HG03460 (cell line): ENCODE measurements around the gene SRSF8.
"Not testable (repeated sequence)": the region's sequence is repeated elsewhere in the genome, so short reads cannot be mapped to it uniquely, and the experiment has no call there.

Experiments
- ATAC-seq: cut with Tn5 transposase; IDR thresholded peaks from one replicate; pipeline ENCODE4 v1.9.1; 2021; ENCODE audit not compliant: unreplicated experiment

The SRSF8 gene, protein sequence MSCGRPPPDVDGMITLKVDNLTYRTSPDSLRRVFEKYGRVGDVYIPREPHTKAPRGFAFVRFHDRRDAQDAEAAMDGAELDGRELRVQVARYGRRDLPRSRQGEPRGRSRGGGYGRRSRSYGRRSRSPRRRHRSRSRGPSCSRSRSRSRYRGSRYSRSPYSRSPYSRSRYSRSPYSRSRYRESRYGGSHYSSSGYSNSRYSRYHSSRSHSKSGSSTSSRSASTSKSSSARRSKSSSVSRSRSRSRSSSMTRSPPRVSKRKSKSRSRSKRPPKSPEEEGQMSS

DNA sequence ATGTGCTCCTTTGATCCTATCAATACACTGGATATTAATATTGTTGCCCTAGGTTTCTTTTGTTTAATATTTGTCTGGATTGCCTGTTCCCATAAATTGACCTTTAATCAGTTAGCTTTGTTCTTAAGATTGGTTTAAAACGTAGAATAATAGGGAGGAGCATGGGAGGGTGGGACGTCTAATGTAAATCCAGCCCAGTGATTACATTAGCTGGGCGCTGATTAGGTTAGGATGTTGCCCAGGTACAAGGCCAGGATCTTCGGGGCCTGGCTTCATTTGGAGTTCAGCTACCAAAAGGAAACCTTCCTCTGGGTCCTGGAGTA is at the start of gene SRSF8:
Gene SRSF8, plus strand, starts transcription at position 204 of the 323 bp plus-strand sequence. CDS start 308 bp downstream, outside the sequence.
- peak; percentile 38 for ATAC-seq

DNA sequence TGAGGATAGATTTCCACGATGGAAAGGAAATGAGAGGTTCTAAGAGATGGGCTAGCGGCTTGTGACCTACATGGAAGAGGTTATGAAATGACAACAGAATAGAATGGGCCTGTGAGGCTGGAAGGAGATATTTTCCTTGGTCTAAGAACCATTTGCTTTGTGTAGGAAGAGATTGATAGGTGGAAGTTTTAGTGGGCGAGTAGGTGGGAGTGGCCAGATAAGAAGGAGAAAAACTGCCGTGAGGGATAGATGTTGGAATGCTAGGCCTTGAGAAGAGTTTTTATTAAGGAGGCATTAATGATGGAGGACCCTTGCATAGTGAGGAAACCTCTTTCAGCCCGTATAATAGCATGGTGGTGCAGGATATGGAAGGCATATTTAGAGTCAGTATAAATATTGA is 45.3 kb upstream of the SRSF8 start:
- not testable (repeated sequence) for ATAC-seq

DNA sequence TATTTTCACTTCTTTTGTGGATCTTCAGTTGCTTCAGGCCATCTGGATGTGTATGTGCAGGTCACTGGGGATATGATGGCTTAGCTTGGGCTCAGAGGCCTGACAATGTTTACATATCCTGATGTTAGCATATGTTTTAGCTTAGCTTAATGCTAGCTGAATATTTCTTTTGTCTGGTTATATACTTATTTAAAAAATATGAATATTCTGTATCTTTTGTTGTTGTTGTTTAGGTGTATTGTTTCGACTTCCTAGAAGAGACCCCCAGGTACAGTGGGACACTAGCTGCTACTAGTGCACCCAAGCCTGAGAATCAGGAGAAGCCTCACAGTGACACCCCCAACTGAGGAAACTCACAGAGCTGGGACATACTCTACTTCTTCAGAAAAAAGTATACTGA is 41.8 kb upstream of the SRSF8 start, which contains the start of gene KDM4E:
Gene KDM4E, plus strand, starts transcription at position 301 of the 400 bp plus-strand sequence. CDS start 300 bp downstream, outside the sequence.
- ATAC-seq, result no peak

DNA sequence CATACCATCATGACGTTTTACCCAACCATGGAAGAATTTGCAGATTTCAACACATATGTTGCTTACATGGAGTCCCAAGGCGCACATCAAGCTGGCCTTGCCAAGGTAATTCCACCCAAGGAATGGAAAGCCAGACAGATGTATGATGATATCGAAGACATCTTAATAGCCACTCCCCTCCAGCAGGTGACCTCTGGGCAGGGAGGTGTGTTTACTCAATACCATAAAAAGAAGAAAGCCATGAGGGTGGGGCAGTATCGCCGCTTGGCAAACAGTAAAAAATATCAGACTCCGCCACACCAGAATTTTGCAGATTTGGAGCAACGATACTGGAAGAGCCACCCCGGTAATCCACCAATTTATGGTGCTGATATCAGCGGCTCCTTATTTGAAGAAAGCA is 41.1 kb upstream of the SRSF8 start:
- ATAC-seq, result not testable (repeated sequence)

DNA sequence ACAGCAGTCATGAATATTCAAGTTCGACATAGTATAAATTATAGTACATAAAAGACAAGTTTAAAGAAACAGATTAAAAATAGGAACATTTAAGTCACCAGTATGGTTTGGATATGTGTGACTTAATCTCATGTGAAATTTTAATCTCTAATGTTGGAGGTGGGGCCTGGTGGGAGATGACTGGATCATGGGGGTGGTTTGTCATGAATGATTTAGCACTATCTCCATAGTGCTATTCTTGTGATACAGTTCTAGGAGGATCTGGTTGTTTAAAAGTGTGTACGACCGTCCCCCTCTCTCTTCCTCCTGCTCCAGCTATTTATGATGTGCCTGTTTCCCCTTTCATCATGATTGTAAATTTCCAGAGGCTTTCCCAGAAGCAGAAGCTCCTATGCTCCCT is 38.4 kb upstream of the SRSF8 start:
- no peak for ATAC-seq

DNA sequence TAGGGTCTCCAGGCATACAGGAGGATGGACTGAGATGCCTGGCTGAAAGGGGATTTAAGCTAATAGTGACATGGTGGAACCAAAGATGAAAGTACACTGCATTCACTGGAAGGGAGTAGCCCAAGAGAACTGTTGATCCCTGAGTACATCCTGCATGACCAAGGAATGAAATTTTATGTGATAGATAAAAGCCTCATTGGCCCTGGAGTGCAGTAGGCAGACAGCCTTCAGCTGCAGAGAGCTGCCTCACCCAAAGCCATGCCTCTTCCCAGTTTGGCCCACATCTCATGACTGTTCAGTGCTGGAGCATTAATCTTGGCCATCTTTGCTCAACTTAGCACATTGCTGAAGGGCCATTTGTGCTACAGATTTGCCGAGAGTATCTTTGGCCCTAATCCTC is 33.7 kb upstream of the SRSF8 start:
- no peak for ATAC-seq

DNA sequence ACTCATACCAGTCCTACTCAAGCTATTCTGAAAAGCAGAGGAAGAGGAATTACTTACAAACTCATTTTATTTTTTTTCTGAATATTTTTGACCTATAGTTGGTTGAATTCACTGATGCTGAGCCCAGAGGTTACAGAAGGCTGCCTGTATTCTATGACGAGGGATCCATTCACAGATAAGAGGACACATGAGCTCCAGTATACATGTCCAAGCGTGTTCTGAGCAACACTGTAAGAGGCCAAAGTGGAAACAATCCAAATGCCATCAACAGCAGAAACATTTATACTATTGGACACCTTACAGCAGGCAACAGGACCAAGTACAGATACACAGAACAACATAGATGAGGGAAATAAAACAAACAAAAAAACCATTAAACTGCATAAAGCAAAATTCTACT is 31.4 kb upstream of the SRSF8 start:
- ATAC-seq, result no peak

DNA sequence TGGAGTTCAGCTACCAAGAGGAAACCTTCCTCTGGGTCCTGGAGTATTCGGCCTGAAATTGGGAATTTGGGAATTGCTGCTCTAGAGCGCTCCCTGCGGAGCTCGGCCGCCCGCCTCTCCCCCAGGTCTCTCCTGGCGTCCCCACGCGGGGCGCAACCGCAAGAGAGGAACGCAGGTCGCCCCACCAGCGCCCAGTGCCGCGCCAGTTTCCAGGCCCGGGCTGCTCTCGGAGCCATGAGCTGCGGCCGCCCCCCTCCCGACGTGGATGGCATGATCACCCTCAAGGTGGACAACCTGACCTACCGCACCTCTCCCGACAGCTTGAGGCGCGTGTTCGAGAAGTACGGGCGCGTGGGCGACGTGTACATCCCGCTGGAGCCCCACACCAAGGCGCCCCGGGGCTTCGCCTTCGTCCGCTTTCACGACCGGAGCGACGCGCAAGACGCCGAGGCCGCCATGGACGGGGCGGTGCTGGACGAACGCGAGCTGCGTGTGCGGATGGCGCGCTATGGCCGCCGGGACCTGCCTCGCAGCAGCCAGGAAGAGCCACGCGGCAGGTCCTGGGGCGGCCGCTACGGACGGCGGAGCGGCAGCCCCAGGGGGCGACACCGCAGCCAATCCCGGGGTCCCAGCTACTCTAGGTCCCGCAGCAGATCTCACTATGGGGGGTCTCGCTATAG is 29.2 kb upstream of the SRSF8 start:
- not testable (repeated sequence) for ATAC-seq

DNA sequence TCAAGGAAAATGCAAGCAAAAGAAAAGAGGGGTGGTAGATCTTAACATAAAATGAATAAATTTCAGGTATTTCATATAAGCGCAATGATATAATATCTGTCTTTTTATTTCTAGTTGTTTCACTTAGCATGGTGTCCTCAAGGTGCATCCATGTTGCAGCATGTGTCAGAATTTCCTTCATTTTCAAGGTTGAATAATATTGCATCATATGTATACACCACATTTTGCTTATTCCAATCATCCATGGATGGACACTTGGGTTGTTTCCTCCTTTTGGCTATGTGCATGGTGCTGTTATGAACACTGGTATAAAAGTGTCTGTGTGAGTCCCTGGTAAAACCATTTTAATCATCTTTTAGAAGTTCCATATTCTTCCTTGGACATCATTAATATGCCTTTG is 24.5 kb upstream of the SRSF8 start:
- no peak for ATAC-seq

DNA sequence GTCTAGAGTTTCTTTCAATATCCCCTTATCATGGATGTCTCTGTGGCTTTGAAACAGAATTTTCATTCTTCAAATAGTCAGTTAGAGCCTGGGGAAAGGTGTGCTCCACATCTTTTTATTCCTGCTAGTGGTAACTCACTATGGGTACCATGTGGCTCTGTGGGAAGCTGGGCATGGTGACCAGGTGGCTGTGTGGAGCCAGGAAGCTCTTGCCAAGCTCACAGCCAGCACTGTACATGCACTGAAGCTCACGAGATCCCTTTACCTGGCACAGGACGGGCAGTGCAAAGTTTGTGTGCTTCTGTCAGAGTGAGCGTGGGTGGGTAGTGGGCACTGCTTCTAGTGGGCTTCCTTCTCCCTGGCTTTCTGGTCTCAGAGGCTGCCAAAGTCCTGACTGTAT is 23.8 kb upstream of the SRSF8 start:
- no peak for ATAC-seq

DNA sequence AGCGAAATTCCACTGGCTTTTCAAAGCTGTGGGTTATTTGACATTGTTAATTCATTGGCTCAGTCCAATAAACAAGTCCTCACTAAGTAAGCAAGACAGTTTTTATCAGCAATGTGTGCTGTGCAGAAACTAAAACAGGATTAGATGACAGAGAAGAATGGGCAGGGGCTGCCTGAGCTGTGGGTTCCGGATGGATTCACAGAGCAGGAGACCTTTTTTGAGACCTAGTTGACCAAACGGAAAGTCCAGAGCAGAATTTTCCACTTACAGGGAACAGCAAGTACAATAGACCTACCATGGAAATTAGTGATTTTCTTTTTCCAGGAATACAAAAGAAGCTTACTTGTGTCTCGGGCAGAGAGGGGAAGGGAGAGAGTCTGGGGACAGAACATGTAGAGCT is 22.7 kb upstream of the SRSF8 start:
- ATAC-seq, result no peak

DNA sequence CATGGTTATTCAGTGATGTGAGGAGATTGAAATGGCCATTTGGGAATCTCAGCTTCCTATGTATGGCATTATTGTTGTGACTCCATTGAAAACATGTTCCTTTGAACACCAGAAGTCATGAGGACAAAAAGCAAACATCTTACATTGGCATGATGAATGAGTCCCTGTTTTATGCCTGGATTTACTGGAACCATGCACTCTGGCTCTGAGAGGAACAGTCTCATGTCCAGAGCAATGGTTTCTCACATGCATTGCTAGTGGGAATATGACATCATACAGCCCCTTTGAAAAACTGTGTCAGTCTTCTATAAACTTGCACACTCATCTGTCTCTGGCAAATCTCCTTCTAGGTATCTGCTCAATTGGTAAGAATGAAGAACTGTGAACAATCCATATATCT is 20.9 kb upstream of the SRSF8 start:
- no peak for ATAC-seq

DNA sequence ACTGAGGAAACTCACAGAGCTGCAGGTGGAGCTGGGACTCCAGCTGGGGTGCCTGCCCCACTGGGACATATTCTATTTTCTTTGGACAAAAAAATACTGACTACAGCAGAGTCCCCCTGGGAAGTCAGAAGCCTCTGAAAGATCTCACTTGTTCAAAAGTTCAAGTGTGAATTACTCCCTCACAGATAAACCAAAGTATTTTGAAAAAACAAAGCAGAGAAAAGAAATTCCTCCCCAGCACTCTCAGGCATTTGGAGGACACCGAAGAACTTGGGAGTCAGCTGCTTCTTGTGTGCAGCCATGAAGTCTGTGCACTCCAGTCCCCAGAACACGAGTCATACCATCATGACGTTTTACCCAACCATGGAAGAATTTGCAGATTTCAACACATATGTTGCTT is 17.6 kb upstream of the SRSF8 start, which contains the start of gene KDM4F:
Gene KDM4F, plus strand, starts transcription at position 301 of the 400 bp plus-strand sequence.
- not testable (repeated sequence) for ATAC-seq

DNA sequence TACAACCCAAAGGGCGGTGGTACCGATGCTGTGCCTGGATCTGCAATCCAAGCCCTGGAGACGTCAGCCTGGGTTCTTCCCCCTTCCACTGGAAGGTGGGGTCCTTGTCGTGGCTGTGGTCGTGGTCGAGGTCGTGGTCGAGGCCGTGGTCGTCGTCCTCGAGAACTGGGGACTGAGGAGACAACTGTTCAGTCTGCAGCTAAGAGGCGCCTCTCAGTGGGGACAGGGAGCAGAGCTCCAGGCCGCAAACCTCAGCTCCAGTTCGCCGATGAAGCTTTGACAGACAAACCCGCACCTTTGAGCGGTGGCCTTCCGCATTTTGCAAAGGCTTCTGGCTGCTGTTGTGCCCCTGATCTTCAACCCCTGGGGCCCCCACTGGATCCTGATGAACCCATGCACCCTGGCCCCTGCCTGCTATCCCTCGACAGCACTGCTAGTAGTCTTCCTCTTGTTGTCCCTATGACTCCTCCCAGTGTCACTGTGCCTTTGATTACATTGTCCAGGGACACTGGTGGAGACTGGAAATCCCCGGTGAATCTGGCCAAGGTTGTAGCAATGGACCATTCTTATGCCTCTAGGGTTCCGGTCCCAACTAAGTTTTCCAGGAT is 16.0 kb upstream of the SRSF8 start:
- no peak for ATAC-seq

DNA sequence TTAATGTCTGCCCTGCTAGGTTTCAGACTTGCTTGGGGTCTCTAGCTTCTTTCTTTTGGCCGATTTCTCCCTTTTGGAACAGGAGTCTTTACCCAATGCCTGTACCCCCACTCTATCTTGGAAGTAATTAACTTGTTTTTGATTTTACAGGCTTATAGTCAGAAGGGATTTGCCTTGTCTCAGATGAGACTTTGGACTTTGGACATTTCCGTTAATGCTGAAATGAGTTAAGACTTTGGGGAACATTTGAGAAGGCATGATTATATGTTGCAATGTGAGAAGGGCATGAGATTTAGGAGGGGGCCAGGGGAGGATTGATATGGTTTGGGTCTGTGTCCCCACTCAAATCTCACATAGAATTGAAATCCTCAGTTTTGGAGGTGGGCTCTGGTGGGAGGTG is 12.4 kb upstream of the SRSF8 start:
- no peak for ATAC-seq

DNA sequence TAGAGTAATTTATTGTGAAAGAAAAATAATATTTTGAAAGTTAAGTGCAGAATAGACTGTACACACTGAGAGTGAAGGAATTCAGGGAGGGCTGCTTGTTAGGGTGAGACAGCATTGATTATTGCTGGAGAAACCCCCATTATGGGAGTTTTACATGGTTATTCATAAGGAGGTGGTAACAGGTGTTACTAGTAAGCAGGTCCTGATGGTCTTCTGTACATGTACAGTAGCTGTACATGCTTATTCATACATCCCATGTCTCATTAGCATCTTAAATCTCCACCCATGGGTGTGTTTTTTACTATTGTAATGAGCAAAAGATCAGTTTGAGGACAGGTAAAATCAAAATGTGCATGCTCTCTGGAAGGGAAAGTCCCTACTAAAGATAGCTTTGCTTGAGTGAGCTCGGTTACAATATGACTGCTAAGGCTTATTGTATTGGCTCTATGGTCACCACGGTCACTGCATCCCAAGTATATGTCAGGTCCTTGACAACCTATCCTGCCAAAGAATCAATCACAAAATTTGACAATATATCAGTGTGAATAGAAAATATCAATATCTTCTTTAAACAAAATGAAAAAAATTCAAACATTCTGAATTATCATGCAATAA is 11.3 kb upstream of the SRSF8 start:
- ATAC-seq, result peak; percentile 98

DNA sequence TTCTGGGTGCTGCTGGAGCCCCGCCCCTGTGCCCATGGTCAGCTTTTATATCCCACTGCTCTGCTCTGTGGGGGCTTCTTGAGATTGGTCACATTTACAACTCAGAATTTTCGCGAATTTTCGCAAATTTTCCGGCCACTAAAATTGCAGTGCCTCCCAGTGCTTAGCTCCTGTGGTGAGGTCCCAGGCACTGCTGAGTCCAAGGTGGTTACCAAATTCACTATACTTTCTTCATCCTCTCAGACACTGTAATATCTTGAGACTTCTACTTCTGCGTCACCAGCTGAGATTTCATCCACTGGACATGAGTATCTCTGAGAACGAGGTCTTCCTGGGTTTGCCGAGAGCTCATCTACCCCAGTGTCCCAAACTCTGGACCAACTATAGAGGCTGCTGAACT is 8.8 kb upstream of the SRSF8 start:
- no peak for ATAC-seq

DNA sequence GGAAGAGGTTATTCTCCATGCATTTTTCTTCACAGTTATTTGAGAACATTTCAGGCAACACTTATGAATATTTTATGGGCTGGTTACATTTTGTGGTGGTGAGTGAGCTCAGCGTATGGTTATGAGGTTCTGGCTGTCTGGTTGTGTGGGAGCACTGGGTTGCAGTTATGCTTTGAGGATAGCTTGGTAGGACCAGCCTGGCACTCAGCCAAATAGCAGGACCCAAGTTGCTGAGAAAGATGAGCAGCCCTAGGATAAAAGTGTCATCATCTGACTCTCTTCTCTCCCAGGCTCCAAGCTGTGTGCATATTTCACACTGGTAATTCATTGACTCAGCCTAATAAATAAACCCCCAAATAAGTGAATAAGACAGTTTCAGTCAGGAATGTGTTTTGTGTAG is 8.1 kb upstream of the SRSF8 start:
- no peak for ATAC-seq

DNA sequence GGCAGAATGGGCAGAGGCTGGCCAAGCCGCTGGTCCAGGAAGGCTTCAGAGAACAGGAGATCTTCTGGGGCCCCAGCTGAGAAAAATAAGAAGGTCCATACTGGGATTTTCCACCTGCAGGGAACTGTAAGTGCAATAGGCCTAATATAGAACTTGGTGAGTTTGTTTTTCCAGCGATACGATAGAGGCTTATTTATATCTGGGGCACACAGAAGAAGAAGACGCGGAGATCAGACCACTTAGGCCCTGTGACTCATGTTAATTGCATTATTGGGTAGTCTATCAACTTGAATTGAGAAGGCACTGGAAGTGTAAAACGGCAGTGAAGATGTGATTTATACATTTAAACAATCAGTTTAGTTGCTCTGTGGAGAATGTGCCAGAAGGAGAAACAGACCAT is 7.7 kb upstream of the SRSF8 start:
- ATAC-seq, result no peak

DNA sequence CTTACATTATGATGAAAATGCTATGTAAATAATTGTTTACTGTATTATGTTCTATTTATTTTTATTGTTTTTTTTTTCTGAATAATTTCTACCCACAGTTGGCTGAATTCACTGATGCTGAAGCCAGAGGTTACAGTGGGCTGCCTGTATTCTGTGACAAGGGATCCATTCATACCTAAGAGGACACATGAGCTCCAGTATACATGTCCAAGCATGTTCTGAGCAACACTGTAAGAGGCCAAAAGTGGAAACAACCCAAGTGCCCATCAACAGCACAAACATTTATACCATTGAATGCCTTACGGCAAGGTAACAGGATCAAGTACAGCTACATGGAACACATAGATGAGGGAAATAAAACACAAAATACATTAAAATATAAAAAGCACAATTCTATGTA is 1.4 kb upstream of the SRSF8 start:
- no peak for ATAC-seq

DNA sequence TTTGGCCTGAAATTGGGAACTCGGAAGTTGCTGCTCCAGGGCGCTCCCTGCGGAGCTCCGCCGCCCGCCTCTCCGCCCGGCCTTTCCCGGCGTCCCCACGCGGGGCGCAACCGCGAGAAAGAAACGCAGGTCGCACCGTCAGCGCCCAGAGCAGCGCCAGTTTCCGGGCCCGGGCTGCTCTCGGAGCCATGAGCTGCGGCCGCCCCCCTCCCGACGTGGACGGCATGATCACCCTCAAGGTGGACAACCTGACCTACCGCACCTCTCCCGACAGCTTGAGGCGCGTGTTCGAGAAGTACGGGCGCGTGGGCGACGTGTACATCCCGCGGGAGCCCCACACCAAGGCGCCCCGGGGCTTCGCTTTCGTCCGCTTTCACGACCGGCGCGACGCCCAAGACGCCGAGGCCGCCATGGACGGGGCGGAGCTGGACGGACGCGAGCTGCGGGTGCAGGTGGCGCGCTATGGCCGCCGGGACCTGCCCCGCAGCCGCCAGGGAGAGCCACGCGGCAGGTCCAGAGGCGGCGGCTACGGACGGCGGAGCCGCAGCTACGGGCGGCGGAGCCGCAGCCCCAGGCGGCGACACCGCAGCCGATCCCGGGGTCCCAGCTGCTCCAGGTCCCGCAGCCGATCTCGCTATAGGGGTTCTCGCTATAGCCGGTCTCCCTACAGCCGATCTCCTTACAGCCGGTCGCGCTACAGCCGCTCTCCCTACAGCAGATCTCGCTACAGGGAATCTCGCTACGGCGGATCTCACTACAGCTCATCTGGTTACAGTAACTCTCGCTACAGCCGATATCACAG is 521 bp downstream of the SRSF8 start:
- peak; percentile 51 for ATAC-seq
